AG04449 (cell line): ENCODE results near the gene CRYBG2.
A peak's percentile ranks its signal among the peaks of the same experiment; 100 is the strongest.

Source experiments
- CTCF ChIA-PET: fragments of 350-600 bp; formaldehyde crosslinking; extraction: SDS; loops from one replicate; lab custom pipeline; 2021; ENCODE audit warnings: antibody characterized with exemption; lab: Yijun Ruan, JAX
- POLR2A ChIA-PET: fragments of 400-600, 350-600 bp; formaldehyde crosslinking; extraction: SDS; loops from one replicate; lab custom pipeline; 2020; ENCODE audit warnings: antibody characterized with exemption, inconsistent platforms; lab: Yijun Ruan, JAX
- DNase-seq: peaks from one replicate; pipeline ENCODE4 v3.0.0-alpha.2; 2010; ENCODE audit warnings: low read depth, low spot score
- H3K4me3 ChIP-seq: 2 replicates; pipeline ENCODE4 v1.5.1; 2011; ENCODE audit warnings: low read depth, mild to moderate bottlenecking, control low read depth, low read length
- CTCF ChIP-seq: IDR thresholded peaks from one replicate; pipeline ENCODE4 v1.5.1; 2011; ENCODE audit warnings: mild to moderate bottlenecking, moderate library complexity, low read length, control low read depth, inconsistent platforms; ENCODE audit not compliant: insufficient read depth; ENCODE audit errors: missing control alignments

The CRYBG2 gene

GRCh38 chr1:26351590-26352337 is 2.2 kb downstream of the CRYBG2 start:
- DNase-seq, result peak; percentile 9
- TF ChIP-seq CTCF, result no peak
- no peak overlapping the region for H3K4me3 ChIP-seq
- POLR2A ChIA-PET, result no interaction called here
- CTCF ChIA-PET, result interaction anchor here (0.8 to 6.7 kb wide), 5 partner anchors 11 to 182 kb away, joined by 3 to 78 read pairs (median 3); partner anchors contain the start of gene ZNF593

- CTCF ChIA-PET, result interaction anchor here (0.9 to 6.7 kb wide), 4 partner anchors 11 to 181 kb away, joined by 3 to 78 read pairs (median 4); partner anchors contain the start of genes CEP85 and ZNF593
- DNase-seq, result no peak
- no peak overlapping the region for H3K4me3 ChIP-seq
- no peak for TF ChIP-seq CTCF
- POLR2A ChIA-PET, result no interaction called here
These were observed 3.0 kb downstream of the CRYBG2 start for GRCh38 chr1:26350701-26351589.

- DNase-seq, result no peak
- no peak overlapping the region for H3K4me3 ChIP-seq
- CTCF ChIA-PET, result interaction anchor here (1.3 to 6.7 kb wide), 3 partner anchors 12 to 116 kb away, joined by 4 to 78 read pairs (median 5); partner anchors contain the start of gene CEP85
- POLR2A ChIA-PET, result no interaction called here
- TF ChIP-seq CTCF, result no peak
These were observed 3.6 kb downstream of the CRYBG2 start for GRCh38 chr1:26350343-26350700.

GRCh38 chr1:26349877-26350244 is 4.1 kb downstream of the CRYBG2 start:
- DNase-seq, result no peak
- no peak overlapping the region for H3K4me3 ChIP-seq
- ChIA-PET CTCF (interaction anchor here (1.3 to 6.7 kb wide), 3 partner anchors 13 to 116 kb away, joined by 4 to 78 read pairs (median 5); partner anchors contain the start of gene CEP85), POLR2A (no interaction called here)
- no peak for TF ChIP-seq CTCF

- DNase-seq, result peak; percentile 34
- ChIA-PET CTCF (interaction anchor here (1.0 to 6.7 kb wide), 3 partner anchors 11 to 115 kb away, joined by 3 to 78 read pairs (median 5); partner anchors contain the start of gene CEP85), POLR2A (no interaction called here)
- H3K4me3 ChIP-seq, result no peak overlapping the region
- TF ChIP-seq CTCF, result no peak
These were observed 4.6 kb downstream of the CRYBG2 start for GRCh38 chr1:26349188-26349876.
